Prostate gland (tissue), 2 donors: ENCODE results near the gene ALDH1L1.

ENCODE experiments used
- CTCF ChIP-seq, 4 experiments: fragments of 200-600 bp in 2 of 4; fragments of 450-650 bp in 2 of 4; sonication (generic) in 2 of 4; IDR thresholded peaks; 1 replicate in 3 of 4; 2 replicates in 1 of 4; pipeline ENCODE4 v1.5.1; 2016 to 2019; ENCODE audit warnings: antibody characterized with exemption in 4 of 4, mild to moderate bottlenecking in 2 of 4, moderate library complexity in 2 of 4
- POLR2A ChIP-seq: fragments of 450-650 bp; IDR thresholded peaks from one replicate; pipeline ENCODE4 v1.6.1; 2016; ENCODE audit warnings: antibody characterized with exemption, mild to moderate bottlenecking
- POLR2AphosphoS5 ChIP-seq: sonication (generic); formaldehyde crosslinking; IDR thresholded peaks from one replicate; pipeline ENCODE4 v1.6.1; 2017; ENCODE audit warnings: antibody characterized with exemption

GRCh38 chr3:126111126-126111551 lies 69.2 kb downstream of the ALDH1L1 start:
- TF ChIP-seq CTCF (IDR thresholded peaks at IDR 0.05) (no peak), POLR2A (no peak), POLR2AphosphoS5 (no peak)
